ENCODE data around the gene SERPIND1.

Gene SERPIND1

DNA sequence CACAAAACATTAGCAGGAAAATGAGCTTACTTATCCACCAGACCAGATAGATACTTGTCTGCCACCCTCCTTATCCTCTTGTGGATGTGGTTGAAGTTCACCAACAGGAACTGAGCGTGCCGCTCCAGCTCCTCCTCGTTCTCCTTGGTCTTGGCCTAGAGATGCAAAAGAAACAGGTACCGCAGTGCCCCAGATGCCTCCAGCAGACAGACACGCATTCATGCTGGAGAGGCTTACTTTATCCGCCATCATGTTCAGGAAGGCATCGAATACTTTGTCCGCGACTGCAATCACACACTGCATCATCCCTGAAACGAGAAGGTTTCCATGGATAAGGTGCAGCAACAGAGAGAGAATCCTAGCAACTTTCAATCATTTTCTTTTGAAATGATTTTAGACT lies 21.0 kb upstream of the SERPIND1 start:
- no peak for DNase-seq (ENCODE audit: low read depth)
- no peak for TF ChIP-seq CTCF (IDR thresholded peaks at IDR 0.05; ENCODE audit: low read length, missing control alignments)
- H3K4me3 ChIP-seq (replicated peaks; ENCODE audit: low read depth, low read length), result no peak overlapping the region

- DNase-seq (ENCODE audit: low read depth), result no peak
- TF ChIP-seq CTCF (IDR thresholded peaks at IDR 0.05; ENCODE audit: low read length, missing control alignments), result no peak
These were observed 17.1 kb upstream of the SERPIND1 start for GRCh38 chr22:20756846-20757245.

DNA sequence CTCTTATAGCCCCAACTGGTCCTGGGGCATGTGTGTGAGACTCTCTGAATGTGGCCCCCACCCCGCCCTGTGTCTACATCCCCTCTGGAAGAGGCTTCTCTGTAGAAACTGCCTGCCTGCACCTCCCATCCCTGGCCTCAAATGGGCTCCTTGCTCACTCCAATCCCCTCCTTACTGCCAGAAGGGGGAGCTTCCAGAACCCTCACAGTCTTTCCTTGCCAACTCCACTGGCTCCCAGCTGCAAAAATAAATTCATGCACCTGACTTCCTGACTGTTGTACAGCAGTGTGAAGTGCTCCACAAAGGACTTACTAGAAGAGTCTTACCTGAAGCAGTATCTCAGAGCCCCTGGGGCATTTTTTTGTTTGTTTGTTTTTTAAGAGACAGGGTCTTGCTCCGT lies 15.2 kb upstream of the SERPIND1 start:
- TF ChIP-seq CTCF (IDR thresholded peaks at IDR 0.05; ENCODE audit: low read length, missing control alignments), result peak; percentile 3
- DNase-seq (ENCODE audit: low read depth), result no peak
- no peak overlapping the region for H3K4me3 ChIP-seq (replicated peaks; ENCODE audit: low read depth, low read length)

More at GRCh38 chr22:20756846-20757245, 17.1 kb upstream of the SERPIND1 start:
- H3K4me3 ChIP-seq (replicated peaks; ENCODE audit: low read depth, low read length), result no peak overlapping the region

- H3K4me3 ChIP-seq (replicated peaks; ENCODE audit: low read depth, low read length), result no peak overlapping the region
- DNase-seq (ENCODE audit: low read depth), result no peak
- TF ChIP-seq CTCF (IDR thresholded peaks at IDR 0.05; ENCODE audit: low read length, missing control alignments), result no peak
These were observed 13.8 kb upstream of the SERPIND1 start for GRCh38 chr22:20760084-20760483.

DNA sequence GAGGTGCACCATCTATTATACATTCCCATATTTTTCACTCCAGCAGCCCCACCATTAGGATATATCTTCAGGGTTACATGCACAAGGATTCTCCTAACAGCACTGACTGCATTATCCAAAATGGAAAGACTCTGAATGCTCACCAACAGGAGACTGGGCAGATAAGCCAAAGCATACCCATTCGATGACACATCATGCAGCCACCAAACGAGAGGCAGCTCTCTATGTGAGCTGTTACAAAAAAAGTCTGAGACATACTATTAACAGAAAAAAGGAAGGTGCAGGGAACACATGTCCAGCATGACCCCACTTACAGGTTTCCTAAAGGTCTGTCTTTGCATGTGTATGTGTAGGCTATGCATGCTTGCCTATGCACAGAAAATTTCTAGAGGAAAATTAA lies 12.4 kb upstream of the SERPIND1 start:
- no peak overlapping the region for H3K4me3 ChIP-seq (replicated peaks; ENCODE audit: low read depth, low read length)
- no peak for TF ChIP-seq CTCF (IDR thresholded peaks at IDR 0.05; ENCODE audit: low read length, missing control alignments)
- no peak for DNase-seq (ENCODE audit: low read depth)

- H3K4me3 ChIP-seq (replicated peaks; ENCODE audit: low read depth, low read length), result no peak overlapping the region
- no peak for DNase-seq (ENCODE audit: low read depth)
- TF ChIP-seq CTCF (IDR thresholded peaks at IDR 0.05; ENCODE audit: low read length, missing control alignments), result no peak
These were observed 11.6 kb upstream of the SERPIND1 start for GRCh38 chr22:20762233-20762796.

Measured in fibroblast of pulmonary artery (primary cell).